ENCODE results near the gene FGF1.
A peak's percentile ranks its signal among the peaks of the same experiment; 100 is the strongest.
"Not testable (repeated sequence)": the region's sequence is repeated elsewhere in the genome, so short reads cannot be mapped to it uniquely, and the experiment has no call there.

The FGF1 gene

GRCh38 chr5:142670804-142671203, 15.1 kb downstream of the FGF1 start:
- DNase-seq (ENCODE audit: low spot score) = no peak

- DNase-seq (ENCODE audit: low spot score) = no peak
Observed at GRCh38 chr5:142669477-142669876, 16.4 kb downstream of the FGF1 start.

- DNase-seq (ENCODE audit: low spot score) = no peak
Observed at GRCh38 chr5:142668336-142668735, 17.6 kb downstream of the FGF1 start.

- DNase-seq (ENCODE audit: low spot score) = no peak
Observed at GRCh38 chr5:142667831-142668230, 18.1 kb downstream of the FGF1 start.

GRCh38 chr5:142664636-142665035, 21.3 kb downstream of the FGF1 start:
- DNase-seq (ENCODE audit: low spot score) = no peak

GRCh38 chr5:142664067-142664466, 21.8 kb downstream of the FGF1 start:
- DNase-seq (ENCODE audit: low spot score) = no peak

GRCh38 chr5:142663246-142663645, 22.6 kb downstream of the FGF1 start:
- no peak for DNase-seq (ENCODE audit: low spot score)

- DNase-seq (ENCODE audit: low spot score) = no peak
Observed at GRCh38 chr5:142661957-142662356, 23.9 kb downstream of the FGF1 start.

- no peak for DNase-seq (ENCODE audit: low spot score)
Observed at GRCh38 chr5:142661143-142661542, 24.7 kb downstream of the FGF1 start.

- no peak for DNase-seq (ENCODE audit: low spot score)
Observed at GRCh38 chr5:142660731-142661130, 25.2 kb downstream of the FGF1 start.

- no peak for DNase-seq (ENCODE audit: low spot score)
Observed at GRCh38 chr5:142660196-142660595, 25.7 kb downstream of the FGF1 start.

- DNase-seq (ENCODE audit: low spot score) = no peak
Observed at GRCh38 chr5:142659405-142659804, 26.5 kb downstream of the FGF1 start.

GRCh38 chr5:142658278-142658677, 27.6 kb downstream of the FGF1 start:
- DNase-seq (ENCODE audit: low spot score) = no peak

GRCh38 chr5:142657446-142657845, 28.4 kb downstream of the FGF1 start:
- no peak for DNase-seq (ENCODE audit: low spot score)

- DNase-seq (ENCODE audit: low spot score) = peak; percentile 89
Observed at GRCh38 chr5:142655339-142656267, 30.3 kb downstream of the FGF1 start.

GRCh38 chr5:142654578-142655058, 31.3 kb downstream of the FGF1 start:
- no peak for DNase-seq (ENCODE audit: low spot score)

- no peak for DNase-seq (ENCODE audit: low spot score)
Observed at GRCh38 chr5:142653321-142653720, 32.6 kb downstream of the FGF1 start.

GRCh38 chr5:142652563-142652962, 33.3 kb downstream of the FGF1 start:
- DNase-seq (ENCODE audit: low spot score) = no peak

- no peak for DNase-seq (ENCODE audit: low spot score)
Observed at GRCh38 chr5:142650881-142651280, 35.0 kb downstream of the FGF1 start.

GRCh38 chr5:142650060-142650459, 35.8 kb downstream of the FGF1 start:
- DNase-seq (ENCODE audit: low spot score) = no peak

GRCh38 chr5:142648108-142648507, 37.8 kb downstream of the FGF1 start:
- DNase-seq (ENCODE audit: low spot score) = not testable (repeated sequence)

GRCh38 chr5:142645456-142645855, 40.4 kb downstream of the FGF1 start:
- no peak for DNase-seq (ENCODE audit: low spot score)

- DNase-seq (ENCODE audit: low spot score) = no peak
Observed at GRCh38 chr5:142644640-142645361, 41.1 kb downstream of the FGF1 start.

Data from globus pallidus (tissue), 1 donor.